ENCODE measurements around the gene INO80B. TPM values are rescaled to one million over a fixed set of nuclear protein-coding genes. Genes with fewer than 3 reads are reported as not detected.

The INO80B gene
- total RNA-seq, 6 donors from 2014 or later = 12.6 to 85.9 (median 32.5) TPM

- Histone ChIP-seq H3K9me3 (no peaks in the 10 kb centered on the region), H3K36me3 (no peaks in the 10 kb centered on the region), H3K27ac (peak overlapping the region in 2 of 4 donors; percentile 10 to 67), H3K4me3 (peak overlapping the region; percentile 9 to 57 (median 52)), H3K27me3 (no peaks in the 10 kb centered on the region), H3K4me1 (peaks cover 9 to 22% (median 20%) of the 10 kb centered on the region in 4 donors)
- ATAC-seq (ENCODE audit: low FRiP score in 2 of 2) (peak in 1 of 2 donors; percentile 17), DNase-seq (peak in 1 of 2 donors; percentile 75)
- WGBS, 2 donors = 38 to 69% methylated on average over 9 to 13 of the region's 19 CpGs
- TF ChIP-seq, protein P1, sequence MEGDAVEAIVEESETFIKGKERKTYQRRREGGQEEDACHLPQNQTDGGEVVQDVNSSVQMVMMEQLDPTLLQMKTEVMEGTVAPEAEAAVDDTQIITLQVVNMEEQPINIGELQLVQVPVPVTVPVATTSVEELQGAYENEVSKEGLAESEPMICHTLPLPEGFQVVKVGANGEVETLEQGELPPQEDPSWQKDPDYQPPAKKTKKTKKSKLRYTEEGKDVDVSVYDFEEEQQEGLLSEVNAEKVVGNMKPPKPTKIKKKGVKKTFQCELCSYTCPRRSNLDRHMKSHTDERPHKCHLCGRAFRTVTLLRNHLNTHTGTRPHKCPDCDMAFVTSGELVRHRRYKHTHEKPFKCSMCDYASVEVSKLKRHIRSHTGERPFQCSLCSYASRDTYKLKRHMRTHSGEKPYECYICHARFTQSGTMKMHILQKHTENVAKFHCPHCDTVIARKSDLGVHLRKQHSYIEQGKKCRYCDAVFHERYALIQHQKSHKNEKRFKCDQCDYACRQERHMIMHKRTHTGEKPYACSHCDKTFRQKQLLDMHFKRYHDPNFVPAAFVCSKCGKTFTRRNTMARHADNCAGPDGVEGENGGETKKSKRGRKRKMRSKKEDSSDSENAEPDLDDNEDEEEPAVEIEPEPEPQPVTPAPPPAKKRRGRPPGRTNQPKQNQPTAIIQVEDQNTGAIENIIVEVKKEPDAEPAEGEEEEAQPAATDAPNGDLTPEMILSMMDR (IDR thresholded peaks at IDR 0.05) = no peak
Measured at GRCh38 chr2:74414441-74414840, 40.4 kb upstream of the INO80B start.

DNA sequence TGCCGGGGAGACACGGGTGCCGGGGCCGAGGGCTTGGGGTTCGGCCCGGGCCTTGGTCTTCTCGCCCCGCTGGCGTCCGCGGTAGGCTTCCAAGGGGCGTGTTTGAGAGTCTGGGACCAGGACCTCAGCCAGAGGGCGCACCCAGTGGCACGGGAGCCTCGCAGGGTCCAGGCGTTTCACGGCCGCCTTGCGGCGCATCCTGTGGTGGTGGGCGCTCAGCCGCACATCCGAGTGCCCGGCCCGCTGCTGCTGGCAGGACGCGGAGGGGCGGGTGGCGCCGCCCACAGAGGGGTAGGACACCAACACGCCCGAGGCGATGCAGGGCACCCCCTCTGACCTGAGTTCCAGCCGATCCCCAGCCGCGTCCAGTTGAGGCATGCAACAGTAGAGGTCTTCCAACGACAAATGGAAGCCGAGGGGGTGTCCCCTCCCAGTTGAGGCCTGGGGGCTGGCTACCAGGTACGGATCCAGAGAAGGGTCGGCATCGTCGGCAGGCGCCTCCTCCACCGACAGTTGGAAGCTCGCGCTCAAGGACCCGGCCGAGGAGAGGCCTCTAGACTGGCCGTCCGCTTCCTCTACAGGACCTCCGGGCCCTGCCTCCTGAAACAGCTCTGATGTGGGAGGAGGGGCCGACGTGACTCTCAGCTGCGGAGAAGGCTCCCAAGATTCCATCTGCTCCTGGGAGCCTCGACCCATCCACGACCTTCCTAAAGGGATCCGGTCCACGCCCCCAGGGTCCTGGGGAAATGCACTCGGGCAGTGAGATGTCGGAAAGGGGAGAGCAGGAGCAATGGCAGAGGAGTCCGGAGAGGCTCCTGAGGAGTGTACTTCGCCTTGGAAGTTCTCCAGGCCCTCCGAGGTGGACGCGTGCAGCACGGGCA, 39.8 kb upstream of the INO80B start:
- H3K27ac ChIP-seq = peak overlapping the region in 2 of 4 donors; percentile 10 to 67
- ATAC-seq (ENCODE audit: low FRiP score in 2 of 2) (peak; percentile 71 to 87), DNase-seq (peak; percentile 56 to 89)
- WGBS, 2 donors = 14 to 16% methylated on average over 4 to 34 of the region's 66 CpGs
- H3K4me1 ChIP-seq = peaks cover 9 to 22% (median 20%) of the 10 kb centered on the region in 4 donors
- TF ChIP-seq EP300 (IDR thresholded peaks at IDR 0.05) (no peak), POLR2AphosphoS5 (IDR thresholded peaks at IDR 0.05) (peak in 1 of 2 donors; percentile 6), POLR2A (IDR thresholded peaks at IDR 0.05) (no peak)
- TF ChIP-seq, protein P1 (IDR thresholded peaks at IDR 0.05) = peak in 5 of 6 experiments; percentile 20 to 40 (median 36)
- H3K9me3 ChIP-seq = no peaks in the 10 kb centered on the region
- H3K27me3 ChIP-seq = no peaks in the 10 kb centered on the region
- peak overlapping the region; percentile 9 to 57 (median 52) for H3K4me3 ChIP-seq
- no peaks in the 10 kb centered on the region for H3K36me3 ChIP-seq

GRCh38 chr2:74415762-74416395, 39.0 kb upstream of the INO80B start:
- no peaks in the 10 kb centered on the region for H3K27me3 ChIP-seq
- no peaks in the 10 kb centered on the region for H3K9me3 ChIP-seq
- DNase-seq (peak in 1 of 2 donors; percentile 76), ATAC-seq (ENCODE audit: low FRiP score in 2 of 2) (peak in 1 of 2 donors; percentile 12)
- 64 to 68% methylated on average over 28 to 35 of the region's 35 CpGs for WGBS, 2 donors
- H3K36me3 ChIP-seq = no peaks in the 10 kb centered on the region
- no peak for TF ChIP-seq POLR2AphosphoS5 (IDR thresholded peaks at IDR 0.05)
- no peak for TF ChIP-seq EP300 (IDR thresholded peaks at IDR 0.05)
- TF ChIP-seq POLR2A (IDR thresholded peaks at IDR 0.05) = no peak
- peaks cover 11 to 24% (median 22%) of the 10 kb centered on the region in 4 donors for H3K4me1 ChIP-seq
- peak overlapping the region in 3 of 4 donors; percentile 50 to 57 (median 54) for H3K4me3 ChIP-seq
- H3K27ac ChIP-seq = peak overlapping the region in 2 of 4 donors; percentile 7 to 67

GRCh38 chr2:74416778-74417177, 38.1 kb upstream of the INO80B start:
- H3K4me1 ChIP-seq = peaks cover 13 to 28% (median 26%) of the 10 kb centered on the region in 4 donors

More at GRCh38 chr2:74416778-74417177, 38.1 kb upstream of the INO80B start:
- H3K36me3 ChIP-seq = no peaks in the 10 kb centered on the region
- DNase-seq = no peak
- no peak overlapping the region for H3K4me3 ChIP-seq
- H3K27me3 ChIP-seq = no peaks in the 10 kb centered on the region
- no peak overlapping the region for H3K27ac ChIP-seq
- TF ChIP-seq POLR2AphosphoS5 (IDR thresholded peaks at IDR 0.05) = no peak
- no peak for TF ChIP-seq POLR2A (IDR thresholded peaks at IDR 0.05)
- TF ChIP-seq, protein P1 (IDR thresholded peaks at IDR 0.05) = no peak
- no peak for TF ChIP-seq EP300 (IDR thresholded peaks at IDR 0.05)
- 61 to 72% methylated on average over 3 of the region's 3 CpGs for WGBS, 2 donors
- no peak for ATAC-seq (ENCODE audit: low FRiP score in 2 of 2)
- no peaks in the 10 kb centered on the region for H3K9me3 ChIP-seq
